NT2/D1 (cell line): ENCODE measurements around the gene MT2A.

Source experiments
- DNase-seq: peaks from one replicate; pipeline ENCODE4 v3.0.0-alpha.2; 2011; ENCODE audit warnings: low read depth, low spot score
- H3K27me3 ChIP-seq: 2 replicates; pipeline ENCODE4 v1.6.0; 2011; ENCODE audit warnings: mild to moderate bottlenecking; ENCODE audit not compliant: insufficient read length, insufficient read depth
- H3K36me3 ChIP-seq: 2 replicates; pipeline ENCODE4 v1.6.1; 2011; ENCODE audit warnings: mild to moderate bottlenecking, low read length, mixed read lengths; ENCODE audit not compliant: insufficient read depth, insufficient read length
- H3K4me1 ChIP-seq: 2 replicates; pipeline ENCODE4 v1.5.1; 2011; ENCODE audit not compliant: insufficient read depth, insufficient read length
- H3K4me3 ChIP-seq: 2 replicates; pipeline ENCODE4 v1.5.1; 2011; ENCODE audit warnings: low read depth; ENCODE audit not compliant: insufficient read length
- H3K9ac ChIP-seq: 2 replicates; pipeline ENCODE4 v1.6.0; 2011; ENCODE audit warnings: low read depth; ENCODE audit not compliant: insufficient read length
- H3K9me3 ChIP-seq: 2 replicates; pipeline ENCODE4 v1.5.1; 2011; ENCODE audit warnings: mild to moderate bottlenecking, low read length; ENCODE audit not compliant: insufficient read depth
- SUZ12 ChIP-seq: IDR thresholded peaks from 2 replicates; pipeline ENCODE4 v1.6.1; 2011; ENCODE audit not compliant: insufficient read length, insufficient read depth; ENCODE audit errors: extremely low read depth
- YY1 ChIP-seq: IDR thresholded peaks from 2 replicates; pipeline ENCODE4 v1.6.1; 2011; ENCODE audit not compliant: insufficient read length, insufficient read depth
- ZNF274 ChIP-seq: IDR thresholded peaks from 2 replicates; pipeline ENCODE4 v1.6.1; 2011; ENCODE audit warnings: mild to moderate bottlenecking, low read depth, low read length

MT2A gene

GRCh38 chr16:56630134-56630533 lies 21.8 kb downstream of the MT2A start:
- DNase-seq, result no peak
- peaks cover 5% of the 10 kb centered on the region for H3K4me1 ChIP-seq
- H3K27me3 ChIP-seq, result peaks cover 75% of the 10 kb centered on the region
- TF ChIP-seq YY1 (no peak), ZNF274 (no peak), SUZ12 (no peak)
- no peak overlapping the region for H3K9ac ChIP-seq
- H3K9me3 ChIP-seq, result no peaks in the 10 kb centered on the region
- H3K36me3 ChIP-seq, result peaks cover 10% of the 10 kb centered on the region
- no peak overlapping the region for H3K4me3 ChIP-seq

DNA sequence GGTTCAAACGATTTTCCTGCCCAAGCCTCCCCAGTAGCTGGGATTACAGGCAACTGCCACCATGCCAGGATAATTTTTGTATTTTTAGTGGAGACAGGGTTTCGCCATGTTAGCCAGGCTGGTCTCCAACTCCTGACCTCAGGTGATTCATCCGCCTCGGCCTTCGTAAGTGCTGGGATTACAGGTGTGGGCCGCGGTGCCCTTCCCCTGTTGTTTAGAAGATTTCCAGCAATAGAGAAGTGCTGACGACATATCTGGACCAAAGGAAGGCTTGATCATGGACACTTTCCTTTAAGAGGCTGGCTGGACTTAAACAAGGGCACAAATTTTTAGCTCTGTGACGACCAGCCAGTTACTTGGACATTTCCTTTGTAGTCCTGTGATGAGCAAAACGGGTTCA lies 22.8 kb downstream of the MT2A start:
- H3K4me1 ChIP-seq, result peaks cover 5% of the 10 kb centered on the region
- peaks cover 5% of the 10 kb centered on the region for H3K36me3 ChIP-seq
- H3K9me3 ChIP-seq, result no peaks in the 10 kb centered on the region
- no peak for DNase-seq
- no peak overlapping the region for H3K4me3 ChIP-seq
- no peak overlapping the region for H3K9ac ChIP-seq
- H3K27me3 ChIP-seq, result peaks cover 76% of the 10 kb centered on the region
- TF ChIP-seq YY1 (no peak), ZNF274 (no peak), SUZ12 (no peak)

DNA sequence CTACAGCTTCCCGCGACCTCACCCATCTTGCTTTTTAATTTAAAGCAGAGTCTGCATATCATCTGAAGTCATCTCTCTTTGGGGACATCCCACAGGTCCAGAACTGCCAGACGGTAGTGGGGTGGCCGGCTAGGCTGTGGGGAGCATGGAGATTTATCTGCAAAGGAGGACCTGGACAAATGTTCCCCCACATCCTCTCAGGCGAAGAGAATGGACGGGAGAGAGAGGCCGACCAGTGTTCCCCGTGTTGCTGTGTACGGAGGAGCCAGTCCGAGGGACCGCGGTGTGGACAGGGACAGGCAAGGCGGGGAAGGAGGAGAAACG lies 23.4 kb downstream of the MT2A start:
- Histone ChIP-seq H3K4me3 (peak overlapping the region; percentile 49), H3K36me3 (peaks cover under 1% of the 10 kb centered on the region), H3K27me3 (peaks cover 78% of the 10 kb centered on the region), H3K4me1 (peaks cover 3% of the 10 kb centered on the region), H3K9me3 (no peaks in the 10 kb centered on the region), H3K9ac (peak overlapping the region; percentile 84)
- no peak for DNase-seq
- TF ChIP-seq SUZ12 (peak; percentile 49), ZNF274 (no peak), YY1 (no peak)

GRCh38 chr16:56632156-56632847 lies 23.9 kb downstream of the MT2A start, which contains the start of gene MT1M:
TSS of gene MT1M (plus strand) at chr16:56632659. CDS start at chr16:56632732, 73 bp downstream.
- no peak for TF ChIP-seq YY1
- no peak for TF ChIP-seq SUZ12
- no peak for TF ChIP-seq ZNF274
- H3K4me3 ChIP-seq, result peak within 1 kb of the TSS; percentile 49
- no peaks in the 10 kb centered on the region for H3K36me3 ChIP-seq
- H3K9me3 ChIP-seq, result no peaks in the 10 kb centered on the region
- no peak for DNase-seq
- peaks cover 83% of the 10 kb centered on the region for H3K27me3 ChIP-seq
- H3K9ac ChIP-seq, result peak within 1 kb of the TSS; percentile 84
- peaks cover 3% of the 10 kb centered on the region for H3K4me1 ChIP-seq

- Histone ChIP-seq H3K9me3 (no peaks in the 10 kb centered on the region), H3K27me3 (peaks cover 89% of the 10 kb centered on the region)
Measured at GRCh38 chr16:56632848-56633365, 24.5 kb downstream of the MT2A start.

DNA sequence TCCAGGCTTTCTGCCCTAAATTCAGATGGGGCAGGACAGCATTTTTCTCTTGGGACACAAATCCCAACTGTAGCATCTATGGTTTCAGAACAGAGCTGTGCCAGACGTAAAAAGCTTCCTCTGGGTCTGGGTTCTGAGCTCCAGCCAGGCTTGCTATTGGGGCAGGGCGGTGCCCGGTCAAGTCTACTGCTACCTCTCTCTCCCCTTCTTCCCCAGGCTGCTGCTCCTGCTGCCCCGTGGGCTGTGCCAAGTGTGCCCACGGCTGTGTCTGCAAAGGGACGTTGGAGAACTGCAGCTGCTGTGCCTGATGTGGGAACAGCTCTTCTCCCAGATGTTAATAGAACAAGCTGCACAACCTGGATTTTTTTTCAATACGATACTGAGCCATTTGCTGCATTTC lies 25.2 kb downstream of the MT2A start:
- H3K27me3 ChIP-seq, result peaks cover 96% of the 10 kb centered on the region
- no peak overlapping the region for H3K9ac ChIP-seq

More at GRCh38 chr16:56632848-56633365, 24.5 kb downstream of the MT2A start:
- no peaks in the 10 kb centered on the region for H3K36me3 ChIP-seq
- peak overlapping the region; percentile 84 for H3K9ac ChIP-seq
- TF ChIP-seq YY1 (no peak), SUZ12 (no peak), ZNF274 (no peak)
- H3K4me3 ChIP-seq, result peak overlapping the region; percentile 49
- peaks cover 5% of the 10 kb centered on the region for H3K4me1 ChIP-seq
- no peak for DNase-seq

GRCh38 chr16:56634715-56635440 lies 26.5 kb downstream of the MT2A start:
- Histone ChIP-seq H3K27me3 (peaks cover 100% of the 10 kb centered on the region), H3K36me3 (no peaks in the 10 kb centered on the region), H3K9ac (peak overlapping the region; percentile 45), H3K4me3 (peak overlapping the region; percentile 29), H3K4me1 (peaks cover 9% of the 10 kb centered on the region), H3K9me3 (no peaks in the 10 kb centered on the region)
- DNase-seq, result no peak
- TF ChIP-seq ZNF274 (no peak), SUZ12 (no peak), YY1 (no peak)

More for the DNA sequence above, 25.2 kb downstream of the MT2A start:
- H3K4me3 ChIP-seq, result no peak overlapping the region
- DNase-seq, result no peak
- TF ChIP-seq ZNF274 (no peak), YY1 (no peak), SUZ12 (no peak)
- H3K36me3 ChIP-seq, result no peaks in the 10 kb centered on the region
- H3K9me3 ChIP-seq, result no peaks in the 10 kb centered on the region
- H3K4me1 ChIP-seq, result peaks cover 5% of the 10 kb centered on the region
